GM19099 (cell line): Measurements from ENCODE around the gene YJEFN3.

Source experiments
- POLR2A ChIP-seq: IDR thresholded peaks from 3 replicates; pipeline ENCODE4 v1.6.1; 2011; ENCODE audit warnings: low read depth; ENCODE audit not compliant: insufficient read length; ENCODE audit errors: extremely low read depth

Gene YJEFN3

DNA sequence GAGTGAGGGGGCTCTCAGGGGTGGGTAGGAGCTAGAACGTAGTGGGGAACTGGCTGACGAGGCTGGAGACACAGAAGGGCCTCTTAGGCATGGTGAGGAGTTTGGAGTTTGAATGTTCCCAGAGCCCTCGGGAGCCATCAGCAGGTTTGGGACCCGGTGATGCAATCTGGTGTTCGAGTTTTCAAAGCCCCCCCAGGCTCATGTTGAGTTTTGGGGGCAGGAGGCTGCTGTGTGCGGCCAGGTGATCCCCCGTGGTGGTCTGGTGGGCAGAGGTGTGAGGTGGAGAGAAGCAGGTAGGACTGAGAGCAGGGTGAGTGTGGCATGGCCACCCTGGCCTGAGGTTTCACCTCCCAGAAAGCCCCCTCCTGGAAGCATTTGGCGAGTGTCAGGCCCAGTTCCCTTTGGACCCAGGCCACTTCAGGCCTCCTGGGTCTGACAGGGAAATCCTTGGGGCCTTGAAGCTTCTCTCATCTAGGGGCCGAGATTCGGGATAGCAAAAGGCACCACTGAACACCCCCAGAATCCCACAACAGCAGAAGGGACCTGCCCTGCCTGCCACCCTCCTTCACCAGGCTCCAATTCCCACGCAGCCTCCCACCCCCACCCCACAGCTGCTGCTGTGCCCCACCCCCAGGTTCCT is 1.2 kb downstream of the YJEFN3 start:
- TF ChIP-seq POLR2A = no peak

GRCh38 chr19:19530423-19530804 is 1.7 kb downstream of the YJEFN3 start:
- no peak for TF ChIP-seq POLR2A

DNA sequence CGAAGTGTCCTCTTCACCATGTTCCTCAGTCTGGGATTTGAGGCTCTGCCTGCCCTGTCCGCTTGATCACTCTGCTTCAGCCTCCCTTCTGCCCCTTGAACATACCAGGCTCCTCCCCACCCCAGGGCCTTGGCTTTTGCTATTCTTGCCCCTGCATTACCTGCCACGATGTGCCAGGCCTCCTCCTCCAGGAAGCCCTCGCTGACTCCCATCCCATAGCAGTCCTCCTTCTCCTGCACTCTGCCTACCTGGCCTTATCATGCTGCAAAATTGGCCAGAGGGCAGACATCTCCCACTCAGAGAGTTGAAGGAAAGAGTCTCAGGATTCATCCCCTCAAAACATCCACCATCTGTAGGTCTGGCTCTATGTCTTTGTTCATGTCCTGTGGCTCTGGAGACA is 2.2 kb downstream of the YJEFN3 start:
- no peak for TF ChIP-seq POLR2A

DNA sequence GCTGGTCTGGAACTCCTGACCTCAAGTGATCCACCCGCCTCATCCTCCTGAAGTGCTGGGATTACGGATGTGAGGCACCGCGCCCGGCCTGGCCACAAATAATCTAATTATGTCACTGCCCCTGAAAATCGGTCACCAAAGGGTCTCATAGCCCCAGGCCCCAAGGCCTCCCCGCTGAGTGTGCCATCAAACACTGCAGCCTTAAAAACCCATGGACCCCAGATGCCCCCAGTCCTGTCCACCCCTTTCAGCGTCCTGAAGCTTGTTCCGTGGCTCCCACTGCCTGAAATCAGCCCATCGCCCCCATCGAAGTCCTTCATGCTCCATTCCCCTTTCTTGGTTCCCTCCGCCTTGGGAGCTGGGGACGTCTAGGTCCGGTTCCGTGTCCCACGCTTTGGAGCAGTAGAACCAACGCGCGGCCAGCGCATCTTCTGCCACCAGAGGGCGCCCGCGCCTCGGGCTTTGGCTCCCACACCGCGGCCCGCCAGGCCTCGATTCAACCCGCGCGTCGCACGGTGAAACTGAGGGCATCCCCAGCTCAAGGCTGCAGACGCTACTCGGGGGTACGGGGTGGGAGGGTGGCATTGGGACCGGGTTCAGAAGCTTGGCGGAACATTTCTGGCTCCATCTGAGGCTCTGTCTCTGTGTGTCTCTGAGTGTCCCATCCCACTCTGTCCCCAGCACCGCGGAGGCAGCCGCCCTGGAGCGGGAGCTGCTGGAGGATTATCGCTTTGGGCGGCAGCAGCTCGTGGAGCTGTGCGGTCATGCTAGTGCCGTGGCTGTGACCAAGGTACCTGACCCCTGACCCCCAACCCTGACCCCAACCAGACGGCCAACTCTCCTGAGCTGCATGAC is 3.5 kb downstream of the YJEFN3 start:
- no peak for TF ChIP-seq POLR2A

DNA sequence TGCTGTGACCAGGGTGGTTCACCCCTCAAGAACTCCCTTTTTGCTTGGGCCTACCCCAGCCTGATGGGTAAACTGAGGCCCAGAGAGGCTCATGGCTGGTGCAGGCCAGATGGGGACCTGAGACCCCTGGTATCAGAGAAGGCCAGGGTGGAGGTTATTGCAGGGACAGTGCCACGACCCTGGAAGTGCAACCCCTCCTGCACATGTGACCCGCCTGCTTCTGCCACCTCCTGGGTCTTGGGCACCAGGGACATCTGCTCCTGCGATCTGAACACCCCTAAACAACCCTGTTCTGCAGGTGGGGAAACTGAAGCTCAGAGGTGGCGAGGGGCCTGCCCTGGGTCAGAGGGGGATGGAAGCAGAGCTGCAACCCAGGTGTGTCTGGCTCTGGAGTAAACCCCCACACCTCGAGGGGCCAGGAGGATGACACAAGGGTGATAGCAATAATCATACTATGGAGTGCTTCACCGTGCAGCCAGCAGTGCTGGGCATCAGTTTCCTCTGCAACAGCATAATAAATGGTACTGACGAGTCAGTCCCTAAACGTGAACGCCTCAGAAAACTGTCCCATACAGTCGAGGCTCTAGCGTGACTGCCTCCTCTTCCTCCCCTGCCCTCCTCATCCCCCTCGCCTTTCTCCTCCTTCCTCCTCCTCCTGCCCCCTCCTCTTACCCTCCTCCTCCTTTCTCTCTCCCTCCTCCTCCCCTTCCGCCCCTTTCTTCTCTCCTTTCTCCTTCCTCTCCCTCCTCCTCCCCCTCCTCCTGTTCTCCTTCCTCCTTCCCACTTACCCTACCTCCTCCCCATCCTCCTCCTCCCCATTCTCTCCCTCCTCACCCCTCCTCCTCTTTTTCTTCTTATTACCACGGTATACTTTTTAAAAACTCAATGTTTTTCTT is 4.3 kb downstream of the YJEFN3 start:
- no peak for TF ChIP-seq POLR2A

DNA sequence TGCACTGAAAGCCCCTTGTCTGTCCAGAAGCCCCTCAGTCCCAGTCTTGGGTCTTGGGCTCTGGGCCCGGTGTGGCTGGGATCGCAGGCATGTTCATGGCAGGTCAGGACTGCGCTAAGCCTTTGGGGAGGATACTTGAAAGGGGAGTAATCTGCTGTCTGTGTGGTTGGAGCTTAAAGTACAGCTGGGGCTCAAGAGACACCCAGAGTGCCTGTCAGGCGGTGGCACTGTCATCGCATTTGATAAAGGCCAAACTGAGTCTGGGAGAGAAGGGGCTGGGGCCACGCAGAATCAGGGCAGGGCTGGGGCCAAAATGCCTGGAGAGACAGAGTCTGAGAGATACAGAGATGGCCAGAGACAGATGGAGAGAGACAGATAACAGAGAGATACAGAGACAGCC is 5.1 kb downstream of the YJEFN3 start:
- TF ChIP-seq POLR2A = no peak

DNA sequence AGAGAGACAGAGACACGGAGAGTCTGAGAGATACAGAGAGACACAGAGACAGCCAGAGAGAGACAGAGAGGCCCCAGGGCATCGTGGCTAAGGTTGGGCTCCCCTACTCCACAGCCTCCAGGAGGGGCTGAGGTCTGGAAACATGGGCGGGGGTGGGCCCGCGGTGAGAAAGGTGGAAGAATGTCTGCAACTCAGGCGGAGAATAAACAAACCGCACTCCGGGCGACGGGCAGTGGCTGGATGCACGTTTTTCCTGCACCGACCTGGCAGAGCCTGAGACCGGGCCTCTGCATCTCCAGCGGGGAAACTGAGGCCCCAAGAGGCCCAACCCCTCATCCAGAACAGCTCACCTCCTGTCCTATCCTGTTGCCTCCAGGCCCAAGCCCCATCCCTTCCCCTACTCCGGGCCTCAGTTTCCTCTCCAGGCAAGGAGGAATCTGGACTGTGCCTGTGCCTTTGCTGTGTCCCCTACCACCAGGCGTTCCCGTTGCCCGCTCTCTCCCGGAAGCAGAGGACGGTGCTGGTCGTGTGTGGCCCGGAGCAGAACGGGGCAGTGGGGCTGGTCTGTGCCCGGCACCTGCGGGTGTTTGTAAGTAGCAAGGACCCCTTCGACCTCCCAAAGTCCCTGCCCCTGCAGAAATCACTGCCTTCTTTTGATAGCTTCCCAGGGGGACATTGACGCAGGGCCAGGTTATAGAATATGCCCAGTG is 6.0 kb downstream of the YJEFN3 start:
- no peak for TF ChIP-seq POLR2A

DNA sequence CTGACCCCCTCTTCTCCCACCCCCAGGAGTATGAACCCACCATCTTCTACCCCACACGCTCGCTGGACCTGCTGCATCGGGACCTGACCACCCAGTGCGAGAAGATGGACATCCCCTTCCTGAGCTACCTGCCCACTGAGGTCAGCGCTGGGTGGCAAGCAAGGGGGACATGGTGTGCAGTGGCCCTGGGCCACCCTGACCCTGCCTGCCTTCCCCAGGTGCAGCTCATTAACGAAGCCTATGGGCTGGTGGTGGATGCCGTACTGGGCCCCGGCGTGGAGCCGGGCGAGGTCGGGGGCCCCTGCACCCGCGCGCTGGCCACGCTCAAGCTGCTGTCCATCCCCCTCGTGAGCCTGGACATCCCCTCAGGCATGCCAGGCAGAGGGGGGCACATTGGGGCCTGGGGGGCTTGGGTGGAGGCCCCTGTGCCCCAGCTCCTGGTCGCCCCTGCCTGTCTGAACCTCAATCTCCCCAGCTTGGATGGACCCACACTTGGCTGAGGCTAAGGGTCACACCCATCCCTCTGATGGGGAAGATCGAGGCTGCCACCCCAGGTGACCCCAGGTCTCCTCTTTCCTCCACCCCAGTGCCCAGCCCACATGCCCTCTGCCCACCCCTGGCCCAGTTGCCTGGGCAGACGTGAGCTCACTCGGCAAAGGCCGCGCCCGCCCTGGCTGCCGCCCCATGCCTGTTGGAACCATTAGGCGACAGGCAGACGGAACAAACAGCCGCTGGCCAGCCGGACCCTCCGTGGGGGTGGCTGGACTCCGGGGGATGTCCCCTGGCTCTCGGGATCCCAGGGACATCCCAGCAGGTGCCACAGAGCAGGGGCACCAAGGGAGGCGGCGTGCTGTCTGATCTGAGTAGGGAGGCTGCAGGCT is 6.8 kb downstream of the YJEFN3 start:
- no peak for TF ChIP-seq POLR2A

- no peak for TF ChIP-seq POLR2A
These were observed 8.7 kb downstream of the YJEFN3 start for GRCh38 chr19:19537075-19538048.

GRCh38 chr19:19538061-19538784 is 9.5 kb downstream of the YJEFN3 start, which contains the start of gene CILP2:
TSS of gene CILP2 (plus strand) at chr19:19538265. CDS start at chr19:19538350, 85 bp downstream.
- TF ChIP-seq POLR2A = no peak

GRCh38 chr19:19538785-19539166 is 10.1 kb downstream of the YJEFN3 start:
- TF ChIP-seq POLR2A = no peak

DNA sequence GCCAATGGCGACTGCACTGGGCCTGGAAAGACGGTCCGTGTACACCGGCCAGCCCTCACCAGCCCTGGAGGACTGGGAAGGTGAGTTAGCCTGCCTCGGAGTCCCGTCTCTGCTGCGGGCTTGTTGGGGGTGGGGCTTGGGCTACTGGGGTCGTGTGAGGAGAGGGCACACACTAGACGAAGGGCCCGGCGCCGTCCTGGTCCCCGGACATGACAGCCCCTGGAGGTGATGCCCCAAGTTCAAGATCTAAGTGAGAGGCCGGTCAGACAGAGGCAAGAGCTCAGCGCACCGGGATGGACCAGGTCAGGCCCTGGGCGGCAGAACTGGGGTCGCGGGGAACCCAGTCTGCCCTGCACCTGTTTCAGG is 11.0 kb downstream of the YJEFN3 start:
- TF ChIP-seq POLR2A = no peak
